Testis (tissue), 3 donors: Measurements from ENCODE around the gene CD151. TPM values are rescaled to one million over a fixed set of nuclear protein-coding genes. Genes with fewer than 3 reads are reported as not detected.

Source experiments
- DNase-seq: peaks from one replicate; pipeline ENCODE4 v3.0.0-alpha.2; 2019
- H3K27ac ChIP-seq, 2 donors: fragments of 200-600 bp; sonication (generic); one replicate each; pipeline ENCODE4 v1.5.1; 2019
- H3K27me3 ChIP-seq: fragments of 200-600 bp; sonication (generic); one replicate; pipeline ENCODE4 v1.5.1; 2019
- H3K36me3 ChIP-seq: fragments of 200-600 bp; sonication (generic); one replicate; pipeline ENCODE4 v1.5.1; 2017; ENCODE audit warnings: low read depth; ENCODE audit errors: missing control alignments
- H3K4me1 ChIP-seq: fragments of 200-600 bp; sonication (generic); one replicate; pipeline ENCODE4 v1.5.1; 2019
- H3K4me3 ChIP-seq, 2 donors: fragments of 200-600 bp; sonication (generic); one replicate each; pipeline ENCODE4 v1.5.1; 2017 to 2019
- H3K9me3 ChIP-seq: fragments of 200-600 bp; sonication (generic); one replicate; pipeline ENCODE4 v1.5.1; 2017
- CTCF ChIP-seq, 3 experiments: fragments of 450-650 bp in 2 of 3; fragments of 200-600 bp in 1 of 3; sonication (generic) in 1 of 3; IDR thresholded peaks; one replicate each; pipeline ENCODE4 v1.5.1; 2016 to 2019; ENCODE audit warnings: antibody characterized with exemption in 3 of 3, mild to moderate bottlenecking in 2 of 3, moderate library complexity in 1 of 3
- POLR2A ChIP-seq: fragments of 450-650 bp; IDR thresholded peaks from one replicate; pipeline ENCODE4 v1.6.1; 2017; ENCODE audit warnings: antibody characterized with exemption, mild to moderate bottlenecking, moderate library complexity
- WGBS, 2 donors: methylation state at CpG; one replicate each; pipeline ENCODE4 v1.1.5; 2018; 5-methylcytosine and 5-hydroxymethylcytosine counted together
- intact Hi-C: fragments of 100-400 bp; cut with DNase I; formaldehyde crosslinking; loops from one replicate; pipeline ENCODE4 v1.15.1; 2023; ENCODE audit warnings: low total_unique reads
- polyA plus RNA-seq: library from polyadenylated mRNA; stranded (reverse); fragments of 350-450 nt; fragmentation: Illumina TruSeq; extraction: RNeasy Lipid Tissue Mini Kit (QIAGEN cat#74804); gene quantifications from one replicate; pipeline ENCODE4 v1.2.3, GENCODE V29; 2014; ENCODE audit warnings: low read depth, low replicate concordance; ENCODE audit not compliant: insufficient read depth
- total RNA-seq, 2 donors: library from RNA; depleted of rRNA; stranded (reverse); fragments of >200 nt; gene quantifications; one replicate each; pipeline ENCODE4 v1.2.3, GENCODE V29; 2016

Gene CD151
- total and polyA plus RNA-seq, 3 donors from 2014 or later: 108 to 201 (median 195) TPM

DNA sequence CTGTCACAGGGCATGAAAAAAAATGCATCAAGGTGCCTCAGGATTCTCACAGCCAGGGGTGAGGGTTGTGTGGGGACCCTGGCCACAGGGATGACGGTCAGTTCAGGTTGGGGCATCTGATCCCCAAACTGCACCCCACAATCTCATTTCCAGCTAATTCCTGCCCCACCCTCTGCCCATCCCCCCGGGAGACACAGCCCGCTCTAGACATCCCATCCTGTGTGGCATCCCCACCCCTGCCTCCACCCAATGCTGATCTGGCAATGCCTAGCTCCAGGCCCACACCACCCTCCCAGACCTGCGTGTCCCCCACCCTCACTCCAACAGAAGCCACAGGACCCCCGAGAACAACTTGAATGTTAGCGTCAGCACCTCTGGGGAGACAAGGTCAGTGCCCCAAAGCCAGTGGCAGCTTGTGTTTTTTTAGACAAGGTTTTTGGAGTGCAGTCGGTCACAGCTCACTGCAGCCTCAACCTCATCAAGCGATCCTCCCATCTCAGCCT, 35.2 kb downstream of the CD151 start:
- Histone ChIP-seq H3K27me3 (no peaks in the 10 kb centered on the region), H3K36me3 (no peaks in the 10 kb centered on the region), H3K4me3 (no peak overlapping the region), H3K27ac (no peak overlapping the region), H3K4me1 (no peaks in the 10 kb centered on the region), H3K9me3 (no peaks in the 10 kb centered on the region)
- intact Hi-C loops: no loop called here
- DNase-seq: no peak
- TF ChIP-seq POLR2A (no peak), CTCF (IDR thresholded peaks at IDR 0.05) (no peak)
- WGBS, 2 donors: 88 to 92% methylated on average over 8 of the region's 8 CpGs

DNA sequence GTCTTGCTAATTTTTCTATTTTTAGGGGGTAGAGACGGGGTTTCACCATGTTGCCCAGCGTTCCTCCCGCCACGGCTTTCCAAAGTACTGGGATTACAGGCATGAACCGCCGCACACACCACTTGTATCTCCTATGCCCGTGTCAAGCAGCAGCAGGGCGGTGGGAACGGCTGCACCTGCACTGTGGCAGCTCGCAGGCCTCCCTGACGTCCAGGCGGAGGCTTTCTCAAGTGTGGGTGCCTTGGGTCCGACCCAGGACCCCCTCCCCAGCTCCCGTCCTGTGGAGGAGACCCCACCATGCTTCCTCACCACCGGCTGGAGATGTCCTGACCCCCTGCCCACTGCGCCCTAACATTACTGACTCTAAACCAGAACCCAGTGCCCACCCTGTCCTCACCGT, 35.6 kb downstream of the CD151 start:
- DNase-seq: no peak
- intact Hi-C loops: no loop called here
- Histone ChIP-seq H3K36me3 (no peaks in the 10 kb centered on the region), H3K27me3 (no peaks in the 10 kb centered on the region), H3K9me3 (no peaks in the 10 kb centered on the region), H3K27ac (no peak overlapping the region), H3K4me1 (no peaks in the 10 kb centered on the region), H3K4me3 (no peak overlapping the region)
- WGBS, 2 donors: 91 to 93% methylated on average over 17 of the region's 17 CpGs
- TF ChIP-seq POLR2A (no peak), CTCF (IDR thresholded peaks at IDR 0.05) (no peak)

DNA sequence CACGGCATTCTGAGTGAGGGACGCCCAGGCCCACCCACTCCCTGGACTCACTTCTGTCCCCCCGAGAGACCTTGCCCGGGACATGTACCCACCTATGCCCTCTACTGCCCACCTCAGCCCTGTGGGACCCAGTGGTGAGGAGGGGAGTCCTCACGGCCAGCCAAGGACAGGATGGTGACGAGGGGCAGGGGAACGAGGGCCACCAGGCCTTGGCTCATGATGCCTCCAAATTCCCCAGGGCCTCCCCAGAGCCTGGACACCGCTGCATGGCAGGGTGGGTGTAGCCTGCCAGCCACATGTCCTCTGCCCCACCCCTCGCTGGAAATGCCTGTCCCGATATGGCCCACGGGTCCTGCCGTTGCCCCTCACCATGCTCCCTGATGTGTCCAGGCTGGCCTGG, 36.0 kb downstream of the CD151 start:
- no peaks in the 10 kb centered on the region for H3K36me3 ChIP-seq
- no peaks in the 10 kb centered on the region for H3K27me3 ChIP-seq
- no peak overlapping the region for H3K4me3 ChIP-seq
- no peak for DNase-seq
- no peak overlapping the region for H3K27ac ChIP-seq
- intact Hi-C loops: no loop called here
- no peaks in the 10 kb centered on the region for H3K4me1 ChIP-seq
- WGBS, 2 donors: 81 to 100% methylated on average over 8 to 9 of the region's 12 CpGs
- TF ChIP-seq CTCF (IDR thresholded peaks at IDR 0.05) (no peak), POLR2A (no peak)
- no peaks in the 10 kb centered on the region for H3K9me3 ChIP-seq

DNA sequence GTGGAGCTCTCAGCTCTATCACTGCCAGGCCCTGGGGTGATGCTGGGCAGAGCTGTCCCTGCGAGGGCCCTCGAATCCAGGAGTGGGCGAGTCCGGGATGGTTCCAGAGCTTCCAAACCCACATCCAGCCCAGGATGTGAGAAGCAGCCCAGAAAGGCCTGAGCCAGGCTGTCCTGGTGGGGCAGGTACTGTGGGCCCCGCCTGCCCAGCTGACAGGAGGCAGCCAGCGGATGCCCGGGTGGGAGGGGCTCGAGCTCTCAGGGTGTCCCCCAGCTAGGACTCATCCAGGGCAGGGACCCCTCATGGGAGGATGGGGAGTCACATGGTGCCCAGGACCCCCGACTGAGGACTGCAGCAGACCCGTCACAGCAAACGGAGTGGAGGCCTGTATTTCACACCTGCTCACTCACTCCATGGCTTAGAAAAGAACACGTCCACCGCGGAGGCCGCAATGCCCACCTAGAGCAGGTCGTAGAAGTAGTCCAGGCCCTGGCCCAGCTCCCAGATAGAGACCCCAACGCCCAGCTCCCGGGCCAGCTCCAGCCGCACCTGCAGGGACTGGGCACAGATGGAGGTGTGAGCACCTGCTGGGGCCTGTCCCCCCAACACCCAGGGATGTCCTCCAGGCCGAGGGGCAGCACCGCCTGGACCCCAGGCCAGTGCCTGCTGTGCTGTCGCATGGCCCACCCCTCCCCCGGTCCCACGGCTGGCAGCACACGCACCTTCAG, 36.8 kb downstream of the CD151 start:
- intact Hi-C loops: no loop called here
- Histone ChIP-seq H3K27ac (no peak overlapping the region), H3K4me1 (no peaks in the 10 kb centered on the region), H3K9me3 (no peaks in the 10 kb centered on the region), H3K4me3 (no peak overlapping the region), H3K36me3 (no peaks in the 10 kb centered on the region), H3K27me3 (no peaks in the 10 kb centered on the region)
- no peak for DNase-seq
- TF ChIP-seq POLR2A (no peak), CTCF (IDR thresholded peaks at IDR 0.05) (no peak)
- WGBS, 2 donors: 85% methylated on average over 24 of the region's 25 CpGs; no CpG with 5 or more reads in 1 of the 2 donors

GRCh38 chr11:870127-870413, 37.3 kb downstream of the CD151 start:
- H3K4me3 ChIP-seq: no peak overlapping the region
- 54 to 100% methylated on average over 1 to 8 of the region's 8 CpGs for WGBS, 2 donors
- H3K9me3 ChIP-seq: no peaks in the 10 kb centered on the region
- H3K27me3 ChIP-seq: no peaks in the 10 kb centered on the region
- H3K27ac ChIP-seq: no peak overlapping the region
- DNase-seq: no peak
- no peaks in the 10 kb centered on the region for H3K36me3 ChIP-seq
- no peaks in the 10 kb centered on the region for H3K4me1 ChIP-seq
- intact Hi-C loops: no loop called here
- no peak for TF ChIP-seq POLR2A
- TF ChIP-seq CTCF (IDR thresholded peaks at IDR 0.05): no peak
